Measurements from ENCODE around the gene KDM3A.

KDM3A gene

GRCh38 chr2:86433137-86433536 is 8.0 kb upstream of the KDM3A start:
- DNase-seq (ENCODE audit: low read depth), result no peak
- TF ChIP-seq, protein P1, sequence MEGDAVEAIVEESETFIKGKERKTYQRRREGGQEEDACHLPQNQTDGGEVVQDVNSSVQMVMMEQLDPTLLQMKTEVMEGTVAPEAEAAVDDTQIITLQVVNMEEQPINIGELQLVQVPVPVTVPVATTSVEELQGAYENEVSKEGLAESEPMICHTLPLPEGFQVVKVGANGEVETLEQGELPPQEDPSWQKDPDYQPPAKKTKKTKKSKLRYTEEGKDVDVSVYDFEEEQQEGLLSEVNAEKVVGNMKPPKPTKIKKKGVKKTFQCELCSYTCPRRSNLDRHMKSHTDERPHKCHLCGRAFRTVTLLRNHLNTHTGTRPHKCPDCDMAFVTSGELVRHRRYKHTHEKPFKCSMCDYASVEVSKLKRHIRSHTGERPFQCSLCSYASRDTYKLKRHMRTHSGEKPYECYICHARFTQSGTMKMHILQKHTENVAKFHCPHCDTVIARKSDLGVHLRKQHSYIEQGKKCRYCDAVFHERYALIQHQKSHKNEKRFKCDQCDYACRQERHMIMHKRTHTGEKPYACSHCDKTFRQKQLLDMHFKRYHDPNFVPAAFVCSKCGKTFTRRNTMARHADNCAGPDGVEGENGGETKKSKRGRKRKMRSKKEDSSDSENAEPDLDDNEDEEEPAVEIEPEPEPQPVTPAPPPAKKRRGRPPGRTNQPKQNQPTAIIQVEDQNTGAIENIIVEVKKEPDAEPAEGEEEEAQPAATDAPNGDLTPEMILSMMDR (IDR thresholded peaks at IDR 0.05; ENCODE audit: low read depth, low read length, missing control alignments), result no peak
- H3K4me3 ChIP-seq (ENCODE audit: low read depth, low read length), result no peak overlapping the region

GRCh38 chr2:86434290-86434689 is 6.9 kb upstream of the KDM3A start:
- TF ChIP-seq, protein P1 (IDR thresholded peaks at IDR 0.05; ENCODE audit: low read depth, low read length, missing control alignments), result no peak
- no peak overlapping the region for H3K4me3 ChIP-seq (ENCODE audit: low read depth, low read length)
- no peak for DNase-seq (ENCODE audit: low read depth)

GRCh38 chr2:86435531-86435930 is 5.6 kb upstream of the KDM3A start:
- no peak for DNase-seq (ENCODE audit: low read depth)
- TF ChIP-seq, protein P1 (IDR thresholded peaks at IDR 0.05; ENCODE audit: low read depth, low read length, missing control alignments), result no peak
- no peak overlapping the region for H3K4me3 ChIP-seq (ENCODE audit: low read depth, low read length)

GRCh38 chr2:86436328-86436727 is 4.8 kb upstream of the KDM3A start:
- no peak for DNase-seq (ENCODE audit: low read depth)
- H3K4me3 ChIP-seq (ENCODE audit: low read depth, low read length), result no peak overlapping the region
- TF ChIP-seq, protein P1 (IDR thresholded peaks at IDR 0.05; ENCODE audit: low read depth, low read length, missing control alignments), result no peak

GRCh38 chr2:86439879-86440630 is 1.1 kb upstream of the KDM3A start:
- TF ChIP-seq, protein P1 (IDR thresholded peaks at IDR 0.05; ENCODE audit: low read depth, low read length, missing control alignments), result no peak
- no peak for DNase-seq (ENCODE audit: low read depth)
- no peak overlapping the region for H3K4me3 ChIP-seq (ENCODE audit: low read depth, low read length)

GRCh38 chr2:86441392-86441881 is 266 bp downstream of the KDM3A start:
- DNase-seq (ENCODE audit: low read depth), result no peak
- TF ChIP-seq, protein P1 (IDR thresholded peaks at IDR 0.05; ENCODE audit: low read depth, low read length, missing control alignments), result no peak
- peak overlapping the region; percentile 81 for H3K4me3 ChIP-seq (ENCODE audit: low read depth, low read length)
